OCI-LY1 (cell line): ENCODE measurements around the gene DENND1A.

Experiments used
- H2AFZ ChIP-seq: fragments of 200-600 bp; sonication (generic), shearing (Covaris generic); 2 replicates; pipeline ENCODE4 v1.6.0; 2014; ENCODE audit warnings: antibody characterized with exemption, mild to moderate bottlenecking, low read length
- H3F3A ChIP-seq: fragments of 200-600 bp; sonication (generic), shearing (Covaris generic); 2 replicates; pipeline ENCODE4 v1.6.0; 2014; ENCODE audit warnings: mild to moderate bottlenecking, antibody characterized with exemption, low read length, moderate library complexity; ENCODE audit not compliant: insufficient read depth
- H3K27ac ChIP-seq: fragments of 200-600 bp; sonication (generic); 2 replicates; pipeline ENCODE4 v1.5.1; 2014; ENCODE audit warnings: low read length, mixed run types, mild to moderate bottlenecking, low read depth; ENCODE audit not compliant: poor library complexity, severe bottlenecking
- H3K27me3 ChIP-seq: fragments of 200-600 bp; sonication (generic); 2 replicates; pipeline ENCODE4 v1.6.0; 2014; ENCODE audit warnings: antibody characterized with exemption, mild to moderate bottlenecking, low read length, moderate library complexity; ENCODE audit not compliant: insufficient read depth
- H3K36me3 ChIP-seq: fragments of 200-600 bp; sonication (generic); 2 replicates; pipeline ENCODE4 v1.6.1; 2014; ENCODE audit warnings: mild to moderate bottlenecking, antibody characterized with exemption, low read length, moderate library complexity, mixed read lengths; ENCODE audit not compliant: insufficient read depth
- H3K4me1 ChIP-seq: fragments of 200-600 bp; sonication (generic); 2 replicates; pipeline ENCODE4 v1.5.1; 2014; ENCODE audit warnings: mild to moderate bottlenecking, low read length, moderate library complexity; ENCODE audit not compliant: insufficient read depth, severe bottlenecking
- H3K4me2 ChIP-seq: fragments of 200-600 bp; sonication (generic), shearing (Covaris generic); 2 replicates; pipeline ENCODE4 v1.6.1; 2014; ENCODE audit warnings: low read length
- H3K4me3 ChIP-seq: fragments of 200-600 bp; sonication (generic); 2 replicates; pipeline ENCODE4 v1.5.1; 2014; ENCODE audit warnings: low read length, low read depth, mild to moderate bottlenecking, mixed read lengths; ENCODE audit not compliant: poor library complexity, severe bottlenecking
- H3K79me2 ChIP-seq: fragments of 200-600 bp; shearing (Covaris generic); 2 replicates; pipeline ENCODE4 v1.6.1; 2016; ENCODE audit warnings: mixed run types, low read length, mixed read lengths; ENCODE audit not compliant: insufficient read depth
- H3K9ac ChIP-seq: fragments of 200-600 bp; sonication (generic), shearing (Covaris generic); 2 replicates; pipeline ENCODE4 v1.6.1; 2014; ENCODE audit warnings: mild to moderate bottlenecking, low read length, mixed read lengths
- H3K9me2 ChIP-seq: fragments of 200-600 bp; sonication (generic), shearing (Covaris generic); 2 replicates; pipeline ENCODE4 v1.6.1; 2014; ENCODE audit warnings: low read depth, mild to moderate bottlenecking, low read length, mixed read lengths
- H3K9me3 ChIP-seq: fragments of 200-600 bp; shearing (Covaris generic); 2 replicates; pipeline ENCODE4 v1.6.1; 2014; ENCODE audit warnings: low read length, mixed read lengths
- H4K20me1 ChIP-seq: fragments of 200-600 bp; sonication (generic), shearing (Covaris generic); 2 replicates; pipeline ENCODE4 v1.6.0; 2016; ENCODE audit warnings: mild to moderate bottlenecking, low read length; ENCODE audit not compliant: insufficient read depth
- EZH2 ChIP-seq: fragments of 200-600 bp; sonication (generic), shearing (Covaris generic); IDR thresholded peaks from 2 replicates; pipeline ENCODE4 v1.8.0; 2017; ENCODE audit warnings: borderline replicate concordance, mixed run types, mild to moderate bottlenecking, antibody characterized with exemption, low read length, moderate library complexity, mixed read lengths
- TF ChIP-seq, protein P1 (sequence below): fragments of 200-600 bp; sonication (generic), shearing (Covaris generic); IDR thresholded peaks from 2 replicates; pipeline ENCODE4 v1.5.1; 2017; ENCODE audit warnings: mild to moderate bottlenecking, antibody characterized with exemption, low read length, moderate library complexity, mixed read lengths

Gene DENND1A

DNA sequence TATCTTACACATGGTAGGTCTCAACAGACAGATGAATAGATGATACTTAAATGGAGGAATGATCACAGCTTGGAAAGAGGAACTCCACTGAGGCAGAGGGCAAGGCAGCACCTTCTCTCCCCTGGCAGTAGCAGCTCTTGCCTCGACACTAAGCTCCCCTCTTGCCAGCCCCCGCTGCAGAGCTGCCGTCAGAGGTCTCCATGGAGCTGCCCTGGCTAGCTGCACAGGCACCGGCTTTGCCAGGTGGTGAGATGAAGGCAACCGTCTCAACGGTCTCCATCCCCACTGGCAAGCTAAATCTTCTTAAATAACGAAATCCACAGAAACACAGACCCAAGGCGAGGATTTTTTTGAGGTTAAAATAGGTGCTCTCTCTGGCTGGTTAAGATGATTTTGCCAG is 492.7 kb downstream of the DENND1A start:
- H3K36me3 ChIP-seq, result no peaks in the 10 kb centered on the region
- H3K27ac ChIP-seq, result no peak overlapping the region
- H3K4me1 ChIP-seq, result no peaks in the 10 kb centered on the region
- H3K9me2 ChIP-seq, result no peaks in the 10 kb centered on the region
- H3K9ac ChIP-seq, result no peak overlapping the region
- no peak overlapping the region for H3K4me3 ChIP-seq
- H3K9me3 ChIP-seq, result no peaks in the 10 kb centered on the region
- H3F3A ChIP-seq, result no peaks in the 10 kb centered on the region
- TF ChIP-seq EZH2, result no peak
- TF ChIP-seq, protein P1, sequence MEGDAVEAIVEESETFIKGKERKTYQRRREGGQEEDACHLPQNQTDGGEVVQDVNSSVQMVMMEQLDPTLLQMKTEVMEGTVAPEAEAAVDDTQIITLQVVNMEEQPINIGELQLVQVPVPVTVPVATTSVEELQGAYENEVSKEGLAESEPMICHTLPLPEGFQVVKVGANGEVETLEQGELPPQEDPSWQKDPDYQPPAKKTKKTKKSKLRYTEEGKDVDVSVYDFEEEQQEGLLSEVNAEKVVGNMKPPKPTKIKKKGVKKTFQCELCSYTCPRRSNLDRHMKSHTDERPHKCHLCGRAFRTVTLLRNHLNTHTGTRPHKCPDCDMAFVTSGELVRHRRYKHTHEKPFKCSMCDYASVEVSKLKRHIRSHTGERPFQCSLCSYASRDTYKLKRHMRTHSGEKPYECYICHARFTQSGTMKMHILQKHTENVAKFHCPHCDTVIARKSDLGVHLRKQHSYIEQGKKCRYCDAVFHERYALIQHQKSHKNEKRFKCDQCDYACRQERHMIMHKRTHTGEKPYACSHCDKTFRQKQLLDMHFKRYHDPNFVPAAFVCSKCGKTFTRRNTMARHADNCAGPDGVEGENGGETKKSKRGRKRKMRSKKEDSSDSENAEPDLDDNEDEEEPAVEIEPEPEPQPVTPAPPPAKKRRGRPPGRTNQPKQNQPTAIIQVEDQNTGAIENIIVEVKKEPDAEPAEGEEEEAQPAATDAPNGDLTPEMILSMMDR, result no peak
- H2AFZ ChIP-seq, result no peak overlapping the region
- no peak overlapping the region for H3K4me2 ChIP-seq
- H3K79me2 ChIP-seq, result no peaks in the 10 kb centered on the region
- no peaks in the 10 kb centered on the region for H3K27me3 ChIP-seq
- no peaks in the 10 kb centered on the region for H4K20me1 ChIP-seq

DNA sequence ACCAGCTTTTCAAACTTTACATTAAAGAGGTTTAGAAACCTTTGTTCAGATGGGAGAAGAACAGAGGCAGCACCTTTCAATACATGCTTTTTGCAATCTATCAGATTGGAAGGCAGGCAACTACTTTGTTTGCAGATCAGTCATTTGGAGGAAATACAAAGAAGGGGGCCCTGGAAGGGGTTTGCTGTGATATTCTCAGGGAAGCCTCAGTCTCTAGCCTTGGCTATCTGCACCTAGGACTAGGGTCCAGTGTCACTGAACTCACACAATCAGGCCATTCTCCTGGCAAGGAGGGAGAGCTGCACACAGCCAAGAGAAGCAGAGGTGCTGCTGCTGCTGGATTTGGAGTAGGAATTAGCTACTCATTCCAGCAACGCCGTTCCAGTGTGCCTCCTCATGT is 494.5 kb downstream of the DENND1A start:
- Histone ChIP-seq H3K9me3 (no peaks in the 10 kb centered on the region), H3K79me2 (no peaks in the 10 kb centered on the region), H3K9me2 (no peaks in the 10 kb centered on the region), H3K27ac (no peak overlapping the region), H3K9ac (no peak overlapping the region), H3K4me3 (no peak overlapping the region), H3F3A (no peaks in the 10 kb centered on the region), H3K4me2 (no peak overlapping the region), H4K20me1 (no peaks in the 10 kb centered on the region), H2AFZ (no peak overlapping the region), H3K36me3 (no peaks in the 10 kb centered on the region), H3K27me3 (no peaks in the 10 kb centered on the region), H3K4me1 (no peaks in the 10 kb centered on the region)
- no peak for TF ChIP-seq EZH2
- TF ChIP-seq, protein P1, result no peak

DNA sequence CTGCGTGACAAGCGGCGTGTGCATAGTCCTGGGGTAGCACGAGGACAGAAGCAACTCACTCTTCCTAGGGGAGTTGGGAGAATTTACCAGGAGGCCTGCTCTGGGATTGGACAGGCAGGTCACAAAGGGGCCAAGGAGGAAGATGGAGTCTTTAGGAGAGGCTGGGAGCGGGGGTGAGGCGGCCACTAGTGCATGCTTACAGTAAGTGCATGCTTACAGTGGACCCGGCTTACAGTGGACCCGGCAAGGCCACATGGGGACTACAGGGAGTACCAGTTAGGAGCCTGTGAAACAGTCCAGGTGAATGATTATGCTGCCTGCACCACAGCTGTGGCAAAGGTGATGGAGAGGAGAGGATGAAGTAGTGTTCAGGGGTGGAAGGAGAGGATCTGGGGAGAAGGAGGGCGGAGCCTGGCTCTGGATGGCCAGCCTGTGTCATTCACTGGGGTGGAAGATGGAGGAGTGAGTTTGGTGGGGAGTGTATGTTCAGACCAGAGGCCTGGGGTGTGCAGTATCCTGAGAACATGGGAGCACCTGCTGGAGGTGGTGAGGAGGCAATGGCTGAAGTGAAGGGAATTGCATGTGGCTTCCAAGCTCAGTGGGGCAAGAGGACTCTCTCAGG is 495.2 kb downstream of the DENND1A start:
- TF ChIP-seq, protein P1, result no peak
- TF ChIP-seq EZH2, result no peak
- no peak overlapping the region for H3K4me3 ChIP-seq
- no peaks in the 10 kb centered on the region for H3K9me3 ChIP-seq
- no peak overlapping the region for H3K27ac ChIP-seq
- H3K9me2 ChIP-seq, result no peaks in the 10 kb centered on the region
- H3K4me2 ChIP-seq, result no peak overlapping the region
- H3K79me2 ChIP-seq, result no peaks in the 10 kb centered on the region
- H4K20me1 ChIP-seq, result no peaks in the 10 kb centered on the region
- H3K36me3 ChIP-seq, result no peaks in the 10 kb centered on the region
- H3F3A ChIP-seq, result no peaks in the 10 kb centered on the region
- H3K27me3 ChIP-seq, result no peaks in the 10 kb centered on the region
- H2AFZ ChIP-seq, result no peak overlapping the region
- H3K9ac ChIP-seq, result no peak overlapping the region
- no peaks in the 10 kb centered on the region for H3K4me1 ChIP-seq
